CD4-positive, alpha-beta T cell treated with Interferon alpha-2 for 1 hour (primary cell): ENCODE data around the gene MYH14.
A peak's percentile ranks its signal among the peaks of the same experiment; 100 is the strongest.

ENCODE experiments used
- DNase-seq, 2 donors: peaks; one replicate each; pipeline ENCODE4 v3.0.0-alpha.2; 2020 to 2022

Gene MYH14

GRCh38 chr19:50203281-50204080 is at the start of gene MYH14:
Gene MYH14, plus strand, starts transcription at chr19:50203622. Its CDS starts 6,744 bp downstream, at chr19:50210366.
- DNase-seq = peak in 1 of 2 donors; percentile 6

GRCh38 chr19:50154529-50154928 is 48.9 kb upstream of the MYH14 start:
- no peak for DNase-seq

DNA sequence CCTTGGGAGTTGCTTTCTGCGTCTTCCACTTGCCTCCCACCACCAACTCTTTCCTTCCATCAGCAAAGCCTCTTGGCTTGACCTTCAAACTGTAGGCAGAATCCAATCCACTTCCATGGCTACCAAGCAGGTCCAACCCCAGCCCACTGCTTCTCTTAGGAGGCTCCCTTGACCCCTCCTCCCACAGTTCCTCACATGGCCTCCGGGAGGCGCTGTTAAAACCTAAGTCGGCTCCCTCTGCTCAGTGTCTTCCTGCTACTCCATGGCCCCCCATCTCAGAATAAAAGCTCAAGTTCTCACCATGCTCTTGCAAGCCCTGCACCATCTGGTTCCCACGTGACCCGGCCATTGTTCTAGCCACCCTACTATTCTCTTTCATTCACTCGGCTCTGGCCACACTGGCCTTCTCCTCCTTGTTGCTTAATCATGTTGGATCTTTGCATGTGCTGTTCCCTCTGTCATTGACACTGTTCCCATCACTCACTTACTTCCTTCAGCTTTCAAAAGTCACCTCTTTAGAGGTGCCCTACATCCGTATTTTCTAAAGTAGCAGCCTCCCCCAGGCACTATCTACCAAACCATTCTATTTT is 47.8 kb upstream of the MYH14 start:
- DNase-seq = no peak

GRCh38 chr19:50158577-50158976 is 44.8 kb upstream of the MYH14 start:
- DNase-seq = no peak

- DNase-seq = no peak
Observed at GRCh38 chr19:50159078-50159477, 44.3 kb upstream of the MYH14 start.

GRCh38 chr19:50162988-50163387 is 40.4 kb upstream of the MYH14 start, which contains the start of gene IZUMO2:
Gene IZUMO2, minus strand, starts transcription at chr19:50163281. Its CDS starts 87 bp downstream, at chr19:50163194.
- no peak for DNase-seq

DNA sequence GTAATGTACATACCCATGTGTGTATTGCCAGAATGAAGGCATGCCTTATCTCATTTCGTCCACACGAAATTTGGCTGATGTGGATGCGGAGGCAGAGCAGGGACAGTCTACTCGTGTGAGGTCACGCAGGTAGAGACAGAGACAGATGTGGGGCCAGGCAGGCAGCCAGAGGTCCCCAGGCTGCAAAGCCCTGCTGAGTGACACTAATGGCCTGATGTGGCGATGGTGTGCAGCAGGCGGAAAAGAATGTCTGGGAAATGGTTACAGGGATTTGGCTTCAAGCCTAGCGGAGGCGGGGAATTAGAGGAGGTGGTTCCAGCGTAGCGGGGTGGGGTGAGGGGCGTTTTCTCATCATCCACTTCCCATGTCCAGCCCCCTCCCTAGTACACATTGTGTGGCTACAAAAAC is 36.1 kb upstream of the MYH14 start:
- no peak for DNase-seq

DNA sequence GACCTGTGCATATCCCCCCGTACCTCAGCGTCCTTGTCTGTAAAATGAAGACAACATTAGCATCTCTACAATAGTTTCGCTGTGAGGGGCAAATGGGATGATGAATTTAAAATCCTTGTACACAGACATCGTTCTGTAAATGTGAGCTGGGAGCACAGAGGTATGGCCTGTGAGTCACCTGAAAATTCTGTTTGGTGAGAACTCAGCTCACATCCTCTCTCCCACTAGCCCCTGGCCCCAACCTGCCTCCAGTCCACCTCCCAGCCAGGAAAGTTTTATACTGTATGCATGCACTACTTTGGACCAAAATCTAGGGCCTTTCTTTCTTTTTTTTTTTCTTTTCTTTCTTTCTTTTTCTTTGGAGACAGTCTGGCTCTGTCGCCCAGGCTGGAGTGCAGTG is 31.7 kb upstream of the MYH14 start:
- DNase-seq = no peak

- no peak for DNase-seq
Observed at GRCh38 chr19:50172726-50173125, 30.7 kb upstream of the MYH14 start.

DNA sequence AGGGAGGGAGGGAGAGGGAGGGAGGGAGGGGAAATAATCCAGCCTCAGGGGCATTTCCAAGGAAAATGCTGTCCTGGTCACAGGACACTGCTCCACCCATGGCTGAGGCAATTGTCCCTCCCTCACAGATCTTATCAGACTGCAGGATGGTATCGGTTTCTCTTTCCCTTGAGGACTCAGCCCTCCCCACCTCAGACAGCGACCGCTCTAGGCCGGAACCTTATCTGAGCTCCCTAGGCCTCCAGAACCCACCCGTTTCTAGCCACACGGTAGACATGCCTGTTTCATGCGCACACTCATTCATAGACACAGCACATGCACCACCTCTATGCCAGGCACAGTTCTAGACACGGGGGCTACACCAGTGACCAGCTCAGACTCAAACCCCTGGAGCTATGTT is 30.3 kb upstream of the MYH14 start:
- peak in 1 of 2 donors; percentile 21 for DNase-seq

DNA sequence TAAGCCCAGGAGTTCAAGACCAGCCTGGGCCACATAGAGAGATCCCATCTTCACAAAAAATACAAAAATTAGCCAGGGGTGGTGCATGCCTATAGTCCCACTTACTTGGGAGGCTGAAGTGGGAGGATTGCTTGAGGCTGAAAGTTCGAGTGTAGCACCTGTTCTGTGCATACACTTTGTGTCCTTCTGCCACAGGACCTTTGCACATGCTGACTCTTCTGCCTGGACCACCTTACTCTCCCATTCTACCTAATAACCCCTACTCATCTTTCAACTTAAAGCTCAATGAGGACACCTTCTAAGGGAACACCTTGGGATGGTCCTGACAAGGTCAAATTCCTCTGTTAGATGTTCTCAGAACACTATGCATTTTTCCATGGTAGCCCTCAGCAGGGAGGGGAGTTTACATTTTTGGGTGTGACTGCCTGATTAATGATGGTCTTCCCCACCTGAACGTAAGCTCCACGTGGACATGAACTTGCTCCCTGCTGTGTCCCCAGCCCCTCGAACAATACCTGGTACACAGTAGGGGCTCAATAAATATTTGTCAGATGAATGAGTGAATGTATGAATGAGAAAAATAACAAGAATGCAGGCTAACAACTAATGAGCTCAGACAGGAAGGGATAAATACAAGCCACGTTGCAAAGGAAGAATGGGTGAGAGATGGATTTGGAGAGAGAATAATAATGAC is 29.2 kb upstream of the MYH14 start:
- DNase-seq = no peak

GRCh38 chr19:50175924-50176323 is 27.5 kb upstream of the MYH14 start:
- DNase-seq = no peak

DNA sequence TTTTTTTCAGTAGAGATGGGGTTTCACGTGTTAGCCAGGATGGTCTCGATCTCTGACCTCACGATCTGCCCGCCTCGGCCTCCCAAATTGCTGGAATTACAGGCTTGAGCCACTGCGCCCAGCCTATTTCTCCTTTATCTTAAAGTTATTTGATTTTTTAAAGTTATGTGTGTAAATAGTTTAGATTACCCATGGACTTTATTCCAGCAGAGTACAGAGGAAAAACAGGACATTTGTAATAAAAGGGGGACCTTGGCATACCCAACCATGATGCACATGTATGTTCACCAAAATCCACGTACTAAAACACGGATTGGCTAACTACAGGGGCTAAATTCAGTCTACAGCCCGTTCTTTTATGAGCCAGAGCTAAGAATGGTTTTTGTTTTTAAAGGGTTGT is 26.6 kb upstream of the MYH14 start:
- no peak for DNase-seq

DNA sequence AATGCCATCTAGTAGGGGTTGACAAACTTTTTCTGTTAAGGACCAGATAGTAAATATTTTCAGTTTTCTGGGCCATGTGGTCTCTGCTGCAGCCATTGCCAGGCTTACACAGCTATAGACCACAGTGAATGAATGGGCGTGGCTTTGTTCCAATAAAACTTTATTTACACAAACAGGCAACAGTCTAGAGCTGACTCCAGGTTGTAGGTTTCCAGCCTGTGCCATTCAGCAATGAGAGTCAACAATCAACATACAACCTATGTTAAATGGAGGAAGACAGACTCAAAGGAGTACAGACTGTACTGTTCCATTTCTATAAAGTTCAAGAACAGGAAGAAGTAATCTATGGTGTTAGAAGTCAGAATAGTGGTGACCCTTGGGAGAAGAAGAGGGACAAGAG is 25.1 kb upstream of the MYH14 start:
- DNase-seq = no peak

DNA sequence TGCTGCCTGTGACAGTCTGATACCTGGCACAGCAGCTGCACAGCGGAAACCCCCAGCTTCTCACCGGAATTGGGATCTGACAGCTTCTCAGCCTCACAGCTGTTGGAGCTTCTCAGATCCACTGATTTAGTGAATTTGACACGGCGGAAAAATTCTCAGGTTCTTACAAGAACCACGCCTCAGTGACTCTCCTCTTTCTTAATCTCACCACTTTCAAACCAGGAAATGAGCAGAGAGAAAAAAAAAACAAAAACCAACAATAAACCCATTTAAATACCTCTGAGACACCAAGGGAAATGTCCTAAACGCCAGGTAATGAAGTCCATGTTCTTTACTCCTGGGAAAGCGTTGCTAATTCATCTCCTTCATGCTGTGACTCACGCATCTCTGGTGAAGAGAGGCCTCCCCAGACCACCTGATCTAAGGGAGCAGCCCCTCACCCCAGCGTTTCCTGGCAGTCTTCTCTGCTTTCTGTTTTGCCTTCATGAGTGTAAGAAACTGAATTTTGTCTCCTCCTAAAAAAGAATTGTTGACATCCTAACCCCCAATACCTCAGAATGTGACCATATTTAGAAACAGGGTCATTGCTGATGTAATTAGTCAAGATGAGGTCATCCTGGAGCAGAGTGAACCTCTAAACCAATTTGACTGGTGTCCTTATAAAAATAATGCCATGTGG is 24.4 kb upstream of the MYH14 start:
- DNase-seq = no peak

GRCh38 chr19:50181121-50181520 is 22.3 kb upstream of the MYH14 start:
- no peak for DNase-seq

DNA sequence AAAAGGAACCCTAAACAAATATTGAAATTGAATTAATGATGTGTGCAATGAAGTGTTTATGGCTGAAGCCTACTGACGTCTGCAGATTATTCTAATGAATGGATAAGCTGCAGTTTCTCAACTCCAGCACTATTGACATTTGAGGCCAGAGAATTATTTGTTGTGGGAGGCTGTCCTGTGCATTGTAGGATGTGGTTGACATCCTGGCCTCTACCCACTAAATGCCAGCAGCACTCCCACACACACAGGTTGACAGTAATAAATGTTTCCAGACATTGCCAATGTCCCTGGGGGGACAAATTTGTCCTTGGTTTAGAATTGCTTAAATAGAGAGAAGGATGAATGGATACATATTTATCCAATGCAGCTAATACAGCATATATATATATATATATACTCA is 19.2 kb upstream of the MYH14 start:
- no peak for DNase-seq

GRCh38 chr19:50187937-50188336 is 15.5 kb upstream of the MYH14 start:
- no peak for DNase-seq

DNA sequence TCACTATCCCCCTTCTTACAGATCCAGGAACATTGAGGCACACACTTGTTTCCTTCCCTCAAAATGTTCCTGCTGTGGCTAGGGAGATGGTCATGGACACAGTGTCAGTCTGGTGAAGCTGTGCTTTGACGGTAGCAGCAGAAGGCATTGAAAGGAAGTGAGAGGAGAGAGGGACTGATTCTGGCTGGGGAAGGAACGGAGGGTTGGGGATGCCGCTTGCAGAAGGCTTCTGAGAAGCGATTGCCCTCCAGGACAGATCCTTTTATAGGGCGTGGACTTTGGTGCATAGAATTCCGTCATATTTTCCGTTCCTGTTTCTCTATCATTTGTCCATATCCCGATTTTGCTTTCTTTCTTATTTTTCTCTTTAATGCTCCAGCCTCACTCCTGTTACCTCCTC is 14.1 kb upstream of the MYH14 start:
- DNase-seq = no peak

GRCh38 chr19:50190439-50190891 is 13.0 kb upstream of the MYH14 start:
- DNase-seq = no peak

- no peak for DNase-seq
Observed at GRCh38 chr19:50191216-50191615, 12.2 kb upstream of the MYH14 start.

DNA sequence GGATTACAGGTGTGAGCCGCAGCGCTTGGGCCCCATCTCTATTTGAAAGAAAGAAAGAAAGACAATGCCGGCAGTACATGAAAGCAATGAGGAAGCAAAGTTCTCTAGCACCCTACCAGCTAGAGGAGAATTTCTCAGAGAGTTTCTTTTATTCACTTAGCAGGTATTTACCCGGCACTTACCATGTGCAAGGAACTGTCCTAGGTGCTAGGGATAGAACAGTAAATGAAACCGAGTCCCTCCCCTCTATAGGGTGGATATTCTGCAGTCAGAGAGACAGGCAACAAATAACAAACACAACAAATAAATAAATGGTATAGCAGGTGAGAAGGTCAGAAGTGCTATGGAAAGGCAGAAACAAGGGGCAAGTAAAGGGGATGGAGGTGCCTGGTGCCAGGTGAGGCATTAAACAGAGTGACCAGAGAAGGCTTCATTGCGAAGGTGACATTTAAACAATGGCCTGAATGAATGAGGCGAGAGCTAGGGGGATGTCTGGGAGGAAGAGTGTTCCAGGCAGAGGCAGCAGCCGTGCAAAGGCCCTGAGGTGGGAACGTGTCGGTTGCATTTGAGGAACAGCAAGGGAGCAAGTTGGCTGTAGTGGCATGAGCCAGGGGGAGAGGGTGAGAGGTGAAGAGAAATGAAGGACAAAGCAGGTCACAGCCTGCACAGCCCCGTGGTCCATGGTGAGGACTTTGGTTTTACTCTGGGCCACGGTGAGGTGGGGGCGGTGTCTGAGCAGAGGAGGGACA is 10.8 kb upstream of the MYH14 start:
- no peak for DNase-seq

GRCh38 chr19:50195224-50195623 is 8.2 kb upstream of the MYH14 start:
- DNase-seq = no peak
